CD4-positive, alpha-beta memory T cell (primary cell): Measurements from ENCODE around the gene ATP6AP1. TPM values are rescaled to one million over a fixed set of nuclear protein-coding genes. Genes with fewer than 3 reads are reported as not detected.

ENCODE experiments used
- CTCF ChIA-PET: fragments of 350-600 bp; sonication (Branson Sonifier 250); formaldehyde crosslinking; loops from one replicate; lab custom pipeline; 2021; ENCODE audit warnings: inconsistent platforms; ENCODE audit not compliant: partially characterized antibody; lab: Charles Lee
- POLR2A ChIA-PET: fragments of 350-600 bp; sonication (Branson Sonifier 250); formaldehyde crosslinking; loops from one replicate; lab custom pipeline; 2021; ENCODE audit not compliant: partially characterized antibody; lab: Charles Lee
- DNase-seq, 5 donors: peaks; one replicate each; pipeline versions ENCODE4 v3.0.0 to v3.0.0-alpha.2; 2020 to 2022; ENCODE audit warnings: mixed read lengths in 1 of 5
- H3K27ac ChIP-seq: one replicate; pipeline ENCODE4 v1.7.0; 2013; ENCODE audit warnings: low read depth, low read length
- H3K27me3 ChIP-seq: 2 replicates; pipeline ENCODE4 v1.7.0; 2013; ENCODE audit warnings: mild to moderate bottlenecking, low read length, moderate library complexity; ENCODE audit not compliant: insufficient read depth
- H3K36me3 ChIP-seq: 2 replicates; pipeline ENCODE4 v1.7.0; 2013; ENCODE audit warnings: mild to moderate bottlenecking, low read length, moderate library complexity; ENCODE audit not compliant: insufficient read depth
- H3K4me1 ChIP-seq: 2 replicates; pipeline ENCODE4 v1.7.0; 2013; ENCODE audit warnings: mild to moderate bottlenecking, low read length, moderate library complexity; ENCODE audit not compliant: insufficient read depth
- H3K4me3 ChIP-seq, 2 donors: one replicate each; pipeline ENCODE4 v1.7.0; 2013; ENCODE audit warnings: low read length in 2 of 2, mild to moderate bottlenecking in 1 of 2
- H3K9me3 ChIP-seq, 2 donors: one replicate each; pipeline ENCODE4 v1.7.0; 2013; ENCODE audit warnings: low read length in 2 of 2, control low read depth in 1 of 2; ENCODE audit not compliant: control insufficient read depth in 1 of 2
- H3K27ac Mint-ChIP-seq, 7 donors: one replicate each; pipeline ENCODE4 v1.8.0; 2020 to 2021; ENCODE audit warnings: mixed read lengths in 7 of 7, mild to moderate bottlenecking in 6 of 7, inconsistent platforms in 3 of 7, moderate library complexity in 3 of 7
- H3K27me3 Mint-ChIP-seq, 2 donors: one replicate each; pipeline ENCODE4 v1.8.0; 2020 to 2021; ENCODE audit warnings: mixed read lengths in 2 of 2
- H3K36me3 Mint-ChIP-seq, 2 donors: one replicate each; pipeline ENCODE4 v1.8.0; 2020 to 2021; ENCODE audit warnings: mixed read lengths in 2 of 2, inconsistent platforms in 1 of 2, mild to moderate bottlenecking in 1 of 2
- H3K4me1 Mint-ChIP-seq, 4 donors: one replicate each; pipeline ENCODE4 v1.8.0; 2020 to 2021; ENCODE audit warnings: mixed read lengths in 4 of 4, mild to moderate bottlenecking in 1 of 4
- H3K4me3 Mint-ChIP-seq, 8 donors: one replicate each; pipeline ENCODE4 v1.8.0; 2020 to 2021; ENCODE audit warnings: mixed read lengths in 8 of 8, mild to moderate bottlenecking in 7 of 8, moderate library complexity in 6 of 8, inconsistent platforms in 3 of 8
- H3K9me3 Mint-ChIP-seq, 8 donors: one replicate each; pipeline ENCODE4 v1.8.0; 2020 to 2021; ENCODE audit warnings: mixed read lengths in 8 of 8, mild to moderate bottlenecking in 5 of 8, inconsistent platforms in 3 of 8, moderate library complexity in 1 of 8
- intact Hi-C: fragments of 100-400 bp; cut with micrococcal nuclease; formaldehyde crosslinking; loops from one replicate; pipeline ENCODE4 v1.15.1; 2023
- polyA plus RNA-seq, 2 donors: library from polyadenylated mRNA; unstranded; fragments of 300-500 nt; fragmentation: Illumina TruSeq; gene quantifications; one replicate each; pipeline ENCODE4 v1.2.3, GENCODE V29; 2021
- total RNA-seq, 2 experiments: library from RNA; stranded (reverse); gene quantifications; one replicate each; pipeline ENCODE4 v1.2.3, GENCODE V29; 2021

ATP6AP1 gene
- total and polyA plus RNA-seq, 4 experiments from 2014 or later = 60.4 to 149 (median 88.4) TPM

DNA sequence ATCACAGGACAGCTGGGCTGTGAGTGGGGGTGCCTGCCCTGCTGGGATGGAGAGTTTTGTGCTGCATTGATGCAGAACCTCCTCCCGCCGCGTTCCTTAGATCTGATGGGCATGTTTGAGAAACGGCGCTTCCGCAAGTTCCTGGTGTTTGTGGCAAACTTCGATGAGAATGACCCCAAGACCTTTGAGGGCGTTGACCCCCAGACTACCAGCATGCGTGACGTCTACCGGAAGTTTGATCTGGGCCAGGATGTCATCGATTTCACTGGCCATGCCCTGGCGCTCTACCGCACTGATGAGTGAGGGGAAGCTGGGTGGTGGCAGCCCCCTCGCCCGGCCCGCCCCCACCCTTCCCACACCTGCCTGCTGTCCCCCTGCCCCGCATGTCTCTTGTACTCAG is 11.4 kb downstream of the ATP6AP1 start:
- POLR2A ChIA-PET = interaction anchor here (0.6 to 1.6 kb wide), 4 partner anchors 41 to 51 kb away, joined by 3 to 5 read pairs (median 4); partner anchors contain the start of genes RPL10 and SLC10A3
- no peak overlapping the region for H3K27ac ChIP-seq
- H3K4me1 Mint-ChIP-seq = peaks cover 11 to 51% (median 31%) of the 10 kb centered on the region in 4 donors
- H3K9me3 Mint-ChIP-seq = peaks cover 0 to 6% (median 0%) of the 10 kb centered on the region in 8 donors
- no peak overlapping the region for H3K4me3 ChIP-seq
- H3K27me3 Mint-ChIP-seq = no peaks in the 10 kb centered on the region
- CTCF ChIA-PET = no interaction called here
- no peaks in the 10 kb centered on the region for H3K36me3 ChIP-seq
- DNase-seq = no peak
- H3K4me1 ChIP-seq = peaks cover 56% of the 10 kb centered on the region
- intact Hi-C loops = loop anchor here (5.0 kb wide), 3 partner anchors 37 to 77 kb away; partner anchors contain the start of genes FAM3A, LAGE3 and SLC10A3
- H3K4me3 Mint-ChIP-seq = peak overlapping the region in 2 of 8 donors; percentile 4 to 61
- no peaks in the 10 kb centered on the region for H3K9me3 ChIP-seq
- H3K27ac Mint-ChIP-seq = peak overlapping the region in 2 of 7 donors; percentile 46 to 81
- peaks cover 0 to 26% of the 10 kb centered on the region in 2 donors for H3K36me3 Mint-ChIP-seq
- H3K27me3 ChIP-seq = no peaks in the 10 kb centered on the region

DNA sequence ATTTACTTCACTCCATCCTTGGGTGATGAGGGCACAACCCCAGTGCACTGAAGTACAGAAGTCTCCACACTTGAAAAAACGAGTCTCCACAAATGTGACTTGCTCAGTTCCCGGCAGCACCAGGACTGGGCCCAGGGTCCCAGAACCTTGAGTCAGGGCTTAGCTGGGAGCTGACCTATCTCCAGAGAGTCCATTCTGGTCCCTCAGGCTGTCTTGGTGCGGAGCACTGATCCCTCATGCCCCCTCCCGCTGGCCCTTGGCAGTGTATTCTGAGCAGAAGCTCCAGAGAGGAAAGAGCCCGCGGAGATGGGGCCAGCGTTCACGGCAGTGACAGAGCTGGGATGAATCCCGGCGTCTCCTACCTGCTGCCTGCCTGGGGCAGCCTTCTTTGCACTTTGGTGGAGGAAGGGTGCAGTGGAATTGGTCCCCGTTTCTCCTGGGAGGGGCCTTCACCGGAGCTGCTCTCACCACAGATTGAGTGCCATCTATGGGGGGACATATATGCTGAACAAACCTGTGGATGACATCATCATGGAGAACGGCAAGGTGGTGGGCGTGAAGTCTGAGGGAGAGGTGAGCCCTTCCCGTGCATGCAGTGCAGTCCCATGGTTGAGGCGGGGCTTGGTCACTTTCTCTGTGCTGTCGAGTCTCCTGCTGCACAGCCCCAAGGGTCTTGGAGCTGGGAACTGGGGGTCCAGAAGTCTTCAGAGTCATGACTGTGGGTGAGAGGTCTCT is 12.3 kb downstream of the ATP6AP1 start:
- H3K27me3 Mint-ChIP-seq = no peaks in the 10 kb centered on the region
- peaks cover 11 to 56% (median 31%) of the 10 kb centered on the region in 4 donors for H3K4me1 Mint-ChIP-seq
- H3K9me3 Mint-ChIP-seq = peaks cover 0 to 6% (median 0%) of the 10 kb centered on the region in 8 donors
- POLR2A ChIA-PET = interaction anchor here (0.7 to 8.5 kb wide), 13 partner anchors 9 to 96 kb away, joined by 3 to 42 read pairs (median 4); partner anchors contain the start of genes DNASE1L1, PLXNA3, RPL10 and SLC10A3
- Histone ChIP-seq H3K9me3 (no peaks in the 10 kb centered on the region), H3K4me3 (no peak overlapping the region), H3K36me3 (no peaks in the 10 kb centered on the region), H3K27me3 (no peaks in the 10 kb centered on the region), H3K4me1 (peaks cover 63% of the 10 kb centered on the region), H3K27ac (no peak overlapping the region)
- peaks cover 0 to 26% of the 10 kb centered on the region in 2 donors for H3K36me3 Mint-ChIP-seq
- H3K4me3 Mint-ChIP-seq = peak overlapping the region in 2 of 8 donors; percentile 46 to 50
- CTCF ChIA-PET = no interaction called here
- intact Hi-C loops = loop anchor here (5.0 kb wide), 2 partner anchors 37 to 52 kb away; partner anchors contain the start of genes LAGE3 and SLC10A3
- no peak for DNase-seq
- H3K27ac Mint-ChIP-seq = peak overlapping the region; percentile 62 to 84 (median 74)

- no peaks in the 10 kb centered on the region for H3K9me3 ChIP-seq
- H3K4me3 ChIP-seq = no peak overlapping the region
- H3K27me3 Mint-ChIP-seq = no peaks in the 10 kb centered on the region
- H3K27me3 ChIP-seq = no peaks in the 10 kb centered on the region
- H3K27ac ChIP-seq = peak overlapping the region; percentile 15
- peaks cover 63% of the 10 kb centered on the region for H3K4me1 ChIP-seq
- peaks cover 9 to 57% (median 29%) of the 10 kb centered on the region in 4 donors for H3K4me1 Mint-ChIP-seq
- peak overlapping the region; percentile 47 to 91 (median 81) for H3K27ac Mint-ChIP-seq
- peak overlapping the region in 7 of 8 donors; percentile 38 to 76 (median 69) for H3K4me3 Mint-ChIP-seq
- peaks cover 0 to 19% of the 10 kb centered on the region in 2 donors for H3K36me3 Mint-ChIP-seq
- DNase-seq = peak; percentile 29 to 57 (median 43)
- H3K36me3 ChIP-seq = no peaks in the 10 kb centered on the region
- H3K9me3 Mint-ChIP-seq = peaks cover 0 to 6% (median 0%) of the 10 kb centered on the region in 8 donors
- POLR2A ChIA-PET = interaction anchor here (0.7 to 8.5 kb wide), 11 partner anchors 9 to 95 kb away, joined by 3 to 42 read pairs (median 6); partner anchors contain the start of genes DNASE1L1, FAM3A, PLXNA3 and RPL10
- intact Hi-C loops = loop anchor here (5.0 kb wide), 2 partner anchors 36 to 51 kb away; partner anchors contain the start of genes LAGE3 and SLC10A3
- CTCF ChIA-PET = no interaction called here
Observed at GRCh38 chrX:154441564-154441963, 13.1 kb downstream of the ATP6AP1 start.

DNA sequence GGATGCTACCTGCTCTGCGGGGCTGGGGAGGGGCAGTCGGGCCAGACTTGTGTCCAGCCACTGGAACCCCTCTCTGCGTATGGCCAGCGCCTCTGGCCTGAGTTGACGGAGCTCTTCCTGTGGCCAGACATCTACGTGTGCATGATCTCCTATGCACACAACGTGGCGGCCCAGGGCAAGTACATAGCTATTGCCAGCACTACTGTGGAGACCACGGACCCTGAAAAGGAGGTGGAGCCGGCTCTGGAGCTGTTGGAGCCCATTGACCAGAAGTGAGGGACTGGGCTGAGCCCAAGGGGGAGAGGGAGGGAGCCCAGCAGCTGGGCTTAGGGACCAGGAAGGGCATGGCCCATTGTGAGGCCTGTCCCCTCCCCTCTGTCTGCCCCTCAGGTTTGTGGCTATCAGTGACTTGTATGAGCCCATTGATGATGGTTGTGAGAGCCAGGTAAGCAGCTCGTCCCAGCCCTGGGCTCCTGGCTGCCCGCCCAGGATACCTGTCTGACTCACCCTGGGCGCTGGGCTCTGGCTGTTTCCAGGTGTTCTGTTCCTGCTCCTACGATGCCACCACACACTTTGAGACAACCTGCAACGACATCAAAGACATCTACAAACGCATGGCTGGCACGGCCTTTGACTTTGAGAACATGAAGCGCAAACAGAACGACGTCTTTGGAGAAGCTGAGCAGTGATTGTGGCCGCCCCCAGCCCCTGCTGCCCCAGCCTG is 13.7 kb downstream of the ATP6AP1 start:
- intact Hi-C loops = loop anchor here (5.0 kb wide), 2 partner anchors 35 to 50 kb away; partner anchors contain the start of genes LAGE3 and SLC10A3
- Histone ChIP-seq H3K27ac (peak overlapping the region; percentile 15), H3K4me1 (peaks cover 63% of the 10 kb centered on the region), H3K27me3 (no peaks in the 10 kb centered on the region), H3K9me3 (no peaks in the 10 kb centered on the region), H3K36me3 (no peaks in the 10 kb centered on the region), H3K4me3 (no peak overlapping the region)
- ChIA-PET POLR2A (interaction anchor here (0.7 to 8.5 kb wide), 9 partner anchors 10 to 95 kb away, joined by 3 to 42 read pairs (median 6); partner anchors contain the start of genes DNASE1L1, FAM3A, PLXNA3 and RPL10), CTCF (no interaction called here)
- Mint-ChIP-seq H3K4me3 (peak overlapping the region in 6 of 8 donors; percentile 38 to 76 (median 70)), H3K36me3 (peaks cover 0 to 21% of the 10 kb centered on the region in 2 donors), H3K27me3 (no peaks in the 10 kb centered on the region), H3K9me3 (peaks cover 0 to 6% (median 0%) of the 10 kb centered on the region in 8 donors), H3K4me1 (peaks cover 12 to 63% (median 29%) of the 10 kb centered on the region in 4 donors), H3K27ac (peak overlapping the region; percentile 57 to 91 (median 81))
- no peak for DNase-seq

DNA sequence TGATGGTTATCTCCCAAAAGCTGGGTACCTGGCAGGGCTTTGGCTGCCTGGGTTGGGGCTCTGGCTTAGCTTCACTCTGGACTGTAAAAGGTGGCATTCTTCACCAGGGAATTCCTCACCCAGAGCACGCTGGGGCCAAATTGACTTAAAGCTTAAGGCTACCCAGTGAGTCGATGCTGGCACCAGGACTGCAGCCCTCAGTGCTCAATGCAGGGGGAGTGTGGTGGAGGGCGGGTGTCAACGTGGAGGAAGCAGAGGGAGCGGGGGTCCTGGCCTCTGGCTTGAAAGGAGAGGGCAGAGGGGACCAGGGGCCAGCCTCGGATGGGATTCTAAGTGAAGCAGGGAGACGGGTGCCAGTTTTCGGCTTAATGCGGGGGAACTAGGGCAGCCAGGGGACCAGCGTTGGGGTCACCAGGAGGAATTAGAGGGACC is 15.0 kb downstream of the ATP6AP1 start:
- DNase-seq = no peak
- Mint-ChIP-seq H3K27me3 (no peaks in the 10 kb centered on the region), H3K9me3 (no peaks in the 10 kb centered on the region), H3K4me1 (peaks cover 7 to 57% (median 23%) of the 10 kb centered on the region in 4 donors), H3K4me3 (peak overlapping the region; percentile 55 to 85 (median 64)), H3K36me3 (peaks cover 2 to 21% of the 10 kb centered on the region in 2 donors), H3K27ac (peak overlapping the region; percentile 81 to 95 (median 89))
- H3K4me3 ChIP-seq = no peak overlapping the region
- intact Hi-C loops = loop anchor here (5.0 kb wide), 2 partner anchors 34 to 49 kb away; partner anchors contain the start of genes LAGE3 and SLC10A3
- no peaks in the 10 kb centered on the region for H3K9me3 ChIP-seq
- peak overlapping the region; percentile 69 for H3K27ac ChIP-seq
- H3K36me3 ChIP-seq = peaks cover 1% of the 10 kb centered on the region
- ChIA-PET POLR2A (interaction anchor here (1.0 to 8.5 kb wide), 5 partner anchors 15 to 72 kb away, joined by 3 to 42 read pairs (median 6); partner anchors contain the start of genes FAM3A, PLXNA3, RPL10 and SLC10A3), CTCF (no interaction called here)
- no peaks in the 10 kb centered on the region for H3K27me3 ChIP-seq
- peaks cover 56% of the 10 kb centered on the region for H3K4me1 ChIP-seq

DNA sequence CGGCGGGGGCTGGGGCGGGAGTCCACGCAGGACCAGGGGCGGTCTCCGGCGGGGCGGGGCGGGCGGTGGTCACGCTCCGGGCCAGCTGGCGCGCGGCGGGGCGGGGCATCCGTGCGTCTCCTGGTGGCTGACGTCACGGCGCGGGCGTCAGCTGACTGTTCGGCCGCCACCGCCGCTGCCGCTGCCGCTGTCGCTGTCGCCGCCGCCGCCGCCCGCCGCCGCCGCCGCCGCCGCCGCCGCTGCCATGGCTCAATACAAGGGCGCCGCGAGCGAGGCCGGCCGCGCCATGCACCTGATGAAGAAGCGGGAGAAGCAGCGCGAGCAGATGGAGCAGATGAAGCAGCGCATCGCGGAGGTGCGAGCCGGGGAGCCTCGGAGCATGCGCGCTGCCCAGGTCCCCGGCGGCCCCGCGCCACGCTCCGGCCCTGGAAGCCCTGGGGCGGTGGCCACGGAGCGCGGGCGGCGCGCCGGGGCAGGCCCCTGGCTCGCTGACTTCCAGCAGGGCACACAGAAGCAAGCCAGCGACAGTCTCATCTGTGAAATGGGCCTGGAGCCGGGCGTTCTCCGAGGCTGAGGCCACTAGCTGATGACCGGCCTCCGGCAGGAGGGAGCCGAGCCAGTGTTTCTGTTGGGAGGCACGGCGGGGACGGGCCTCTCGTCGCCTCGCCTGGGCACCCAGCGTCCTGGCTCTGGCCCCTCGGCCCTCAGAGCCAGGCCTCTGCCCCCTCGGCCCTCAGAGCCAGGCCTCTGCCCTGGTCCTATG is 15.7 kb downstream of the ATP6AP1 start, which contains the start of gene FAM50A:
Gene FAM50A, plus strand, starts transcription at position 150 of the 763 bp plus-strand sequence. Its CDS starts 95 bp downstream, at position 245.
- peak within 1 kb of the TSS; percentile 3 to 45 for H3K4me3 ChIP-seq
- H3K4me1 Mint-ChIP-seq = peaks cover 7 to 51% (median 23%) of the 10 kb centered on the region in 4 donors
- peak within 1 kb of the TSS; percentile 63 to 86 (median 77) for H3K4me3 Mint-ChIP-seq
- peaks cover 8% of the 10 kb centered on the region for H3K36me3 ChIP-seq
- peak; percentile 59 to 67 (median 62) for DNase-seq
- ChIA-PET CTCF (no interaction called here), POLR2A (interaction anchor here (0.6 to 8.5 kb wide), 6 partner anchors 13 to 46 kb away, joined by 3 to 42 read pairs (median 4); partner anchors contain the start of genes PLXNA3, RPL10 and SLC10A3)
- peaks cover 3 to 20% of the 10 kb centered on the region in 2 donors for H3K36me3 Mint-ChIP-seq
- H3K9me3 Mint-ChIP-seq = no peaks in the 10 kb centered on the region
- peaks cover 49% of the 10 kb centered on the region for H3K4me1 ChIP-seq
- H3K27ac ChIP-seq = peak within 1 kb of the TSS; percentile 69
- peak within 1 kb of the TSS; percentile 81 to 95 (median 89) for H3K27ac Mint-ChIP-seq
- intact Hi-C loops = loop anchor here (2.0 to 5.0 kb wide), 3 partner anchors 15 to 48 kb away; partner anchors contain the start of genes ATP6AP1, LAGE3 and SLC10A3
- H3K27me3 ChIP-seq = no peaks in the 10 kb centered on the region
- no peaks in the 10 kb centered on the region for H3K9me3 ChIP-seq
- H3K27me3 Mint-ChIP-seq = no peaks in the 10 kb centered on the region
